Measurements from ENCODE around the gene GUCA1A.

GRCh38 chr6:42137194-42137753, 35.9 kb upstream of the GUCA1A start:
- TF ChIP-seq CTCF (optimal IDR thresholded peaks at IDR 0.05 in 1 of 3, IDR thresholded peaks at IDR 0.05 in 1 of 3, conservative IDR thresholded peaks at IDR 0.05 in 1 of 3; ENCODE audit: extremely low read depth in 1 of 3, insufficient read depth in 2 of 3, low read length in 3 of 3) (no peak), EZH2 (IDR thresholded peaks at IDR 0.05; ENCODE audit: low read length) (no peak)

Data from keratinocyte (primary cell).